Measurements from ENCODE around the gene FOXD4L4.
"Not testable (repeated sequence)": the region's sequence is repeated elsewhere in the genome, so short reads cannot be mapped to it uniquely, and the experiment has no call there.

FOXD4L4 gene

DNA sequence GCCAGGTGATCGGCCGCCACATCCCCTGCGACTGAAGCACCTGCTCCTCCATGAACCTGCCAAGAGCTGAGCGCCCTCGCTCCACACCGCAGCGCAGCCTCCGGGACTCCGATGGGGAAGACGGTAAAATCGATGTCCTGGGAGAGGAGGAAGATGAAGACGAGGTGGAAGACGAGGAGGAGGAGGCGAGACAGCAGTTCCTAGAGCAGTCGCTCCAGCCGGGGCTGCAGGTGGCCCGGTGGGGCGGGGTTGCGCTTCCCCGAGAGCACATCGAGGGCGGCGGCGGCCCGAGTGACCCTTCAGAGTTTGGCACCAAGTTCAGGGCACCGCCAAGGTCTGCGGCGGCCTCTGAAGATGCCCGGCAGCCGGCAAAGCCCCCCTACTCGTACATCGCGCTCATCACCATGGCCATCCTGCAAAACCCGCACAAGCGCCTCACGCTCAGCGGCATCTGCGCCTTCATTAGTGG is at the start of gene FOXD4L4:
TSS of gene FOXD4L4 (plus strand) at position 51 of the 469 bp plus-strand sequence. CDS start at position 51, 0 bp downstream.
- TF ChIP-seq, protein P1, sequence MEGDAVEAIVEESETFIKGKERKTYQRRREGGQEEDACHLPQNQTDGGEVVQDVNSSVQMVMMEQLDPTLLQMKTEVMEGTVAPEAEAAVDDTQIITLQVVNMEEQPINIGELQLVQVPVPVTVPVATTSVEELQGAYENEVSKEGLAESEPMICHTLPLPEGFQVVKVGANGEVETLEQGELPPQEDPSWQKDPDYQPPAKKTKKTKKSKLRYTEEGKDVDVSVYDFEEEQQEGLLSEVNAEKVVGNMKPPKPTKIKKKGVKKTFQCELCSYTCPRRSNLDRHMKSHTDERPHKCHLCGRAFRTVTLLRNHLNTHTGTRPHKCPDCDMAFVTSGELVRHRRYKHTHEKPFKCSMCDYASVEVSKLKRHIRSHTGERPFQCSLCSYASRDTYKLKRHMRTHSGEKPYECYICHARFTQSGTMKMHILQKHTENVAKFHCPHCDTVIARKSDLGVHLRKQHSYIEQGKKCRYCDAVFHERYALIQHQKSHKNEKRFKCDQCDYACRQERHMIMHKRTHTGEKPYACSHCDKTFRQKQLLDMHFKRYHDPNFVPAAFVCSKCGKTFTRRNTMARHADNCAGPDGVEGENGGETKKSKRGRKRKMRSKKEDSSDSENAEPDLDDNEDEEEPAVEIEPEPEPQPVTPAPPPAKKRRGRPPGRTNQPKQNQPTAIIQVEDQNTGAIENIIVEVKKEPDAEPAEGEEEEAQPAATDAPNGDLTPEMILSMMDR (IDR thresholded peaks at IDR 0.05) = not testable (repeated sequence)

All from LNCAP (cell line).